CD4-positive, alpha-beta T cell treated with Interleukin-17A for 1 hour (primary cell): ENCODE results near the gene PHKA1.
"Not testable (repeated sequence)": the region's sequence is repeated elsewhere in the genome, so short reads cannot be mapped to it uniquely, and the experiment has no call there.

Experiments
- DNase-seq: peaks from one replicate; pipeline ENCODE4 v3.0.0-alpha.2; 2020

Gene PHKA1

DNA sequence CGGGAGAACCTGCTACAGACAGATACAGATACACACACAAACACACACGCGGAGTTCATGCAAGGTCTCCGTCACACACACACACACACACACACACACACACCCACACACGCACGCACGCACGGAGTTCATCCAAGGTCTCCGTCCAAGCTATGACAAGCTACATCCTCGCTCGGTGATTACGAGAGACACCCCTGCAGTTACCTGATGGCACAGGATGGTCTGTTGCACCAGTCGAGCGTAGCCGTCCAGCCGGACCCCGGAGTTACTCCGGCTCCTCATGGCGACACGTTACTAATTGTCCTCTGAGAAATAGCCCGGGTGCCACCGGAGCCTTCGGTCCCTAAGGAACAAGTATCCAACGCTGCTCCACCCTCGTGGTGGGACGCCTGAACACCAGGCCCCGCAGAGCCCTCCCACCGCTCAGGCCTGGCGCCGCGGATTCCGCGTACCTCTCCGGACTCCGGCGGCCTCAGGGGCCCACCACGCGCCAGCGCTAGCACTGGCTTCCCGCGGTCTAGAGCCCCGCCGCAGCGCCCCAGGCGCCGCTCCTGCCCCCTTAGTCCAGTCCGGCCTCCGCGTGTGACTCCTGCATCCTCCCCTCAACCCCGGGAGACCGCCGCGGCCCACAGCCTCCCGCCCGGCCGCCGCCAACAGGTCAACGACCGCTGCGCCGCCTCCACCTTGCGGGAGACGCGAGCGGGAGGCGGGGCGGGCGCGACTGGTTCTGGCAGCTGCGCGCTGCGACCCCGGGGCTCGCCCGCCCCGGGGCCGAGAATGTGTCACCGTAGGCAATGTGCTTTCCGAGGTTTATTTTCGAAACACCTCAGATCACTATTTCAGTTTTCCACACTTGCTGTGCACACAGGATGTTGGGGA lies at the start of gene PHKA1:
Gene PHKA1 (minus strand): TSS at position 708 of the 879 bp plus-strand sequence. CDS start 426 bp downstream, at position 282.
- peak; percentile 9 for DNase-seq

DNA sequence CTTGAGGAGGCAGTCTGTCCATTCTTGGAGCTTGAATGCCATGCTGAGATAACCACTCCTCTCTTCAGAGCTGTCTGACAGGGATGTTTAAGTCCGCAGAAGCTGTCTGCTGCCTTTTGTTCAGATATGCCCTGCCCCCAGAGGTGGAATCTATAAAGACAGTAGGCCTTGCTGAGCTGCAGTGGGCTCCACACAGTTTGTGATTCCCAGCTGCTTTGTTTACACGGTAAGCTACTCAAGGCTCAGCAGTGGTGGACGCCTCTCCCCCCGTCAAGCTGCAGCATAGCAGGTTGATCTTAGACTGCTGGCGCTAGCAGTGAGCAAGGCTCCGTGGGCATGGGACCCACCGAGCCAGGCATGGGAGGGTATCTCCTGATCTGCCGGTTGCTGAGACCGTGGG lies 46.3 kb upstream of the PHKA1 start:
- DNase-seq, result not testable (repeated sequence)

DNA sequence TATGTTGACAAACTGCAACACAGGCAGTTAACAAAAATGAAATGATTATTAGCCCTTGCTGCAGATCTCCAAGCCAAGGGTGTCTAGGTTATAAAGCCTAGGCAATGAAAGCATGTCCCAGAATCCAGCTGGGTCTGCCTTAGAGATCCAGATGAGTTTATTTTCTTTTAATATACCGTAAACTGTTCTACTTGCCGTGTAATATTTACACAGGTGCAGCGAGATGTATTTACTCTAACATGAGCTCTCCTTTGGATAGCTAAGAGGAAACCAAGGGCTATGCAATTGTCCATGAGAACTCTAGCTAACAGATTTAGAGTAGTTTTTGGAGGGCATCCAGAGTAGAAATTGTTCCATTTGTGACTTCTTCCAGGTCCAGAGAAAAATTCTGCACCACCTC lies 34.4 kb upstream of the PHKA1 start:
- DNase-seq, result not testable (repeated sequence)

DNA sequence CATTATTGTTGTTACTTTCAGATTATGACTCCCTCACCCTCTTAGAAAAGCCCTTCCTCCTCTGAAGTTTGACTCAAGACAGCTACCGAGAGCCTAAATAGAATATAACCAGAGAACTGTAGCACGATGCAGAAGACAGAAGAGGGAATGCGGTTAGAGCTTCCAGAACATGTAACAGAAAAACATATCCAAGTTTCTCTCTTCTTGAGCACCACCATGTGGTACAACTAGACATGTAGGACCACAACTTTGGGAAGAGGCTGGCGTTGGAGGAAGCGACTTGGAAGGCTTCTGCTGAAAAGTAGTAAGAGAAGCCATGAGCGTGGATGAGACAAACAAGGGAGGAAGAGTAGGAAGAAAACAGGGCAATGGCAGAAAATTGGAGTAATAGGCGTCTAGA lies 31.4 kb upstream of the PHKA1 start:
- not testable (repeated sequence) for DNase-seq

DNA sequence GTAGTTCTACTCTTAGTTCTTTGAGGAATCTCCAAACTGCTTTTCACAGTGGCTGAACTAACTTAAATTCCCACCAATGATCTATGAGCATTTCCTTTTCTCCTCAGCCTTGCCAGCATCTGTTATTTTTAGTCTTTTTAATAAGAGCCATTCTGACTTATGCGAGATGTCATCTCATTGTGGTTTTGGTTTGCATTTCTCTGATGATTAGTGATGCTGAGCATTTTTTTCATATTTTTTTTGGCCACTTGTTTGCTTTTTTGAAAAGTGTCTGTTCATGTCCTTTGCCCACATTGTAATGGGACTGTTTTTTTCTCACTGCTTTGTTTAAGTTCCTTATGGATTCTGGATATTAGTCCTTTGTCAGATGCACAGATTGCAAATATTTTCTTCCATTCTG lies 21.5 kb upstream of the PHKA1 start:
- DNase-seq, result no peak

DNA sequence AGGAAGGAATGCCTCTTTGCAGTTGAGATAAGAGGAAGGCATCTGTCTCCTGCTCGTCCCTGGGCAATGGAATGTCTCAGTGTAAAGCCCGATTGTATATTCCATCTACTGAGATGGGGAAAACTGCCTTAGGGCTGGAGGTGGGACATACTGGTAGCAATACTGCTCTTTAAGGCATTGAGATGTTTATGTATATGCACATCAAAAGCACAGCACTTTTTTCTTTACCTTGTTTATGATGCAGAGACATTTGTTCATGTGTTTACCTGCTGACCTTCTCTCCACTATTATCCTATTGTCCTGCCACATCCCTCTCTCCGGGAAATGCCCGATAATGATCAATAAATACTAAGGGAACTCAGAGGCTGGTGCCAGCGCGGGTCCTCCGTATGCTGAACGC lies 19.5 kb upstream of the PHKA1 start:
- not testable (repeated sequence) for DNase-seq

DNA sequence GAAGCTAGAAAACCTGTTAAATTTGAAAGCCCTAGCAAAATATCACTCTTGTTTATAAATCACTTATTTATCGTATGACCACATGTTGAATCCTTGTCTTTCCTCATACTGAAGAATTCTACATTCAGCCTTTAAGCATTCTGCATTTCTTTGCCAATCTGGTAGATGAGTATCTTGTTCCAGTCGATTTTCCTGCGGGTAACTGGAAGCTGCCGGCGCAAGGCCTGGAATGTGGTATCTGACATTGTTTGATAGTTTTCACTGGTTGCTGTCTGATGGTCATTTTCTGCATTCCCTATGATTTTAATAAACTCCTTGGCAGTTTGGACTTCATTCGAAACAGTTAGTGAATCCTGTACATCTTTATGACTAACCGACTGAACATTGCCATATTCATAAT lies 13.7 kb upstream of the PHKA1 start:
- no peak for DNase-seq

DNA sequence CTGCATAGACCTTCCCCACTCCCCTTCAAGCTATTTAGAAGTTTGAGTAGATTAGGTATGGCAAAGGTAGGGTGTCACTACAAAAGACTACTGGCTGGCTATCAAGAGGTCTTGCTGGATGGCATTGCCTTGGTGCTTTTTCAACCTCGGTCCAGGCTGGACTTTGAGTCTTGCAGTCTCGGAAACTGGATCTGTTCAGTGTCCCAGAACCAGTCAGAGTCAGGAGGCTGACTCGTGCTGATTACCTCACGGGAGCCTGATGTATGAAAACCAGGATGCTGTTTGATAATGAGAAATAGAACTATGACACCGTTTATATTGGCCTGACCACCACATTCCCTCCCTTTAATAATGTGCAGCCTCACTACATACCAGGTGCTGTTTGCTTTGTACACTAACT lies 2.7 kb upstream of the PHKA1 start:
- no peak for DNase-seq

DNA sequence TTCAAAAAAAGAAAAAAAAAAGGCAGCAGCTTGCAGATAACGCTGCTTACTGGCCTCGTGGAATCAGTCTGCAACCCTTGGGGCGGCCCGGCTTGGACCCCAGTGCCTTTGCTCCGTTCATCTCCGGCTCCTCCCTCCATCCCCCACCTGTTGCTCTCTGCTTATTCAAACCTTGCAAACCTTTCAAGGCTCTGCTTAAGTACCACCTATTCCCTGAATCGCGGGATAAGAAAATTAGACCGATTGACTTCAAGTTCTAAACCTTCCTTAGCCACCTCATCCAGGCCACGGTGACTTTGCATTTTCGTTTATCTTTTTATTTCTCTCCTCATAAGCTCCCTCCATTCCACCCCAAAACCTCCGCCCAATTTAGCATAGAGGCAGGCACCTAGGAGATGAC lies 1.4 kb upstream of the PHKA1 start:
- DNase-seq, result no peak

DNA sequence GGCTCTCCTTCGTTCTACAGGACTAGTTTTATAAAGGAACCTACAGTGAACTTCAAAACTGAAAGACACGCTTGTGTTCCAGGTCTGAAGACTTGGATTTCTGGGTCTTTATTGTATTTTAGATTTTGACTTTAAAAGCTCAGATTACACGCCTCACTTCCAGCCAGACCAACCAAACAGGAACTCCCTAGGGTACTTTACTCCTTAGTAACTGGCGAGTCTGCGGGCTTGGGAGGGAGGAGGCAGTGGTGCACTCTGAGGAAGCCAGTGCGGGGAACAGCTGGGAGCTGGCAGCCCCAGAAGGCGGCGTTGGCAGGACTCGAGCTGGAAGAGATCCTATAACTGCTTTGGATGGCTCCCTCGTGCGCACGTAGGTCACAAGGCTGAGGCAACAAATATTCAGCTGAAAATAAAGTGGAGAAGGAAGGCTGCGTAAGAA lies 391 bp upstream of the PHKA1 start:
- DNase-seq, result no peak

DNA sequence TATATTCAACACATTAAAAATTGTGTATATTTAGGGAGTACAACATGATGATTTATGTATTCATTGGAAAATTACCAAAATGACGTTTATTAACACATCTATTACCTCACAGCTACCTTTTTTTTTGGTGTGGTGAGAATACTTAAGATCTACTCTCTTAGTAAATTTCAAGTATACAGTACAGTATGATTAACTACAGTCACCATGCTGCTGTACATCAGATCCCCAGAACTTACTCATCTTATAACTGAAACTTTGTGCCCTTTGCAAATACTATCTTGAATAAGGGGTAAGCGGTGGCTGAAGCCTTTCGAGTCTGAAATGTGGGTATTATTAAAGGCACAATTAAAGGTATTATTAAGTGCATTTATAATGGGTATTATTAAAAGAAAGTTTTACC lies 976 bp downstream of the PHKA1 start:
- DNase-seq, result no peak

DNA sequence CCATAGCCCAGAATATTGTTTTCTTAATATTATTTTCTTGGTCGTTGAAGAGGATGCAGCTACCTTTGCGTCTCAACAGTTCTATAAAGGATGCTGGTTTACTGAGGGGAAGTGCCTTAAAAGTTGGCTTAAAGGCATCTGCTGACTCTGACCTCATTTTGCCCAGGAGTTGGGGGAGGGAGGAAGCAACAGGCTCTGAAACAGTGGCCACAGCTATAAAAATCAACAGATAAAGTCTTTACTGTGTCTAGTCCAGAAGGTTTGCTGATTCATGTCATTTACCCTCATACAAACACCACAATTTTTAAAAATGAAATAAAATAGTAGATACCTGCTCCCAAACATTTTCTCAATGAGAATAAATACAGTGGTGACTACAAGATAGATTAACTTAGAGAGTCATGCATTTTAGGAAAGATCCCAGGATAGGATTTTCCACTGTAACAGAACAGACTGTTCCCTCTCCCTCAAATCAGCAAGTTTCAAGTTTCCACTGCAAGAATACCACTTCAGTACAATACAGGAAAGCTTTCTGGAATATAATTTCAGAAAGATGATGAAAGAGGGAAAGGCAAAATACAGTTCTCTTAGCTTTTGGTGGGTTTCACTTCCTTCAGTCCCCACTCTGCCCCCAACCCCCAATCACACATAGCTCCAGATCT lies 1.9 kb downstream of the PHKA1 start:
- DNase-seq, result no peak

DNA sequence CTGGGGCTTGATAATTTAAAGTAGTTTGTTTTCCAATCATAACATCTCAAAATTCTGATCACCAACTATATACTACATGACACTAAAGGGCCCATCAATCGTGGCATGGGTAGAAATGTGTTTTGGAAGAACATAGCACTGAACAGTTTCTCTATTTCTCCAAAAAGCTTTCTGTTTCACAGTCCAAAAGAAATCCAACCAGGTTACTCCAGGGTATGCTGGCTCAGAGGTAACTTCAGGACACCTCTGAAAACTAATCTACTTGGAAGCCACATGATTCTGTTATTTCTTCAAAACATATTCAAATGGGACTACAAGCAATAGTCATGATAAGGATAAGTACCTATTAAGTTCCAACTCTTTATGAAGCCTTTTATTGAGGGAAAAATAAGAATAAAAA lies 8.3 kb downstream of the PHKA1 start:
- no peak for DNase-seq

DNA sequence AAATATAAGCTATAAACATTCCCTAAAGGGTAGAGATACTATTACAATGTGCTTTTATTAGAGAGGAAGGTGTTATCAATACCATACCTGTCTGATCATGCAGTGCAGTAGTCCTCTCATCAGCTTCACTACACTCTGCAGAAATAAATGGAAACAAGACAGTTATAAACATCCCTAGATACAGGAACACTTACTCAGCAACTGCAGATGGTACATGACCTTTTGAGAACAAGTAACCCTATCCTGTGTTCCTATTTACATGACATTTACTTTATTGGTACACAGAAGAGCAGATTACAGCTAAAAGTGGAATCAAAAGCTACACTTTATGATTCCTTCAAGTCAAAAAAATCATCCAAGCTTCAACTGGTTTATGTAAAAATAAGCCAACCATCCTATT lies 9.0 kb downstream of the PHKA1 start:
- no peak for DNase-seq

DNA sequence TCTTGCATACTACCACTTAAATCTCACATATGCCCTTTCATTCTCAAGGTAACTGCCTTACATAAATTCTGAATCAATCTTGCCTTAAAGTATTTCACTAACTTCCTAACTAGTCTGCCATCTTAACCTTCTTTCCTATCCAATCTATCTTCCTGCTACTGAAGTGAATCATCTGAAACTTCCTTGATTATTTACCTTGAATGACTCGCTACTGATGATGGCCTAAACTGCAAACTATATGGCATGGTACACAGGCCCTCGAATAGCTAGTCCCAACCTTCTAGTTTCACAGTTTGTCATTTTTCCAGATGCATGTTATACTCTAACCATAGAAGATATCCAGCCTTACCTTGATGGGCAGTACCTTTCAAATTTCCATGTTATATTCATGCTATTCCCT lies 19.9 kb downstream of the PHKA1 start:
- no peak for DNase-seq

DNA sequence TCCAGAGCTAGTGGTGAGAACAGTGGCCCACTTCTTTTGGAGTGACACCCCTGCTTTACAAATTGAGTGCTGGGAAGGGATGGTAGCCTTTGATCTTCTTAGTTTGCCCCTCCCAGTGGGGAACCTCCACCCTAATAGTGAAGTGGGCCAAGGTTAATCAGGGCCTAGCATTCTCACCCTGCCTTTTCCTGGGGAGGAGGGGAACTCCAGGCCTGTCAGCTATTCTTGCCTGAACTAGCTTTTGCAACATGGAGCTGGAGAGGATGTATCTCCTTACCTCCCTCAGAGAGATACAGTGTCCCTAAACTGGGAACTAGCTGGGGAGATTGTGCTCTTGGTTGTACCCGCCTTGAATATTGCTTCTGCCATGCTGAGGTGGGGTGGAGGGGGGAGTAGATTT lies 20.6 kb downstream of the PHKA1 start:
- no peak for DNase-seq

DNA sequence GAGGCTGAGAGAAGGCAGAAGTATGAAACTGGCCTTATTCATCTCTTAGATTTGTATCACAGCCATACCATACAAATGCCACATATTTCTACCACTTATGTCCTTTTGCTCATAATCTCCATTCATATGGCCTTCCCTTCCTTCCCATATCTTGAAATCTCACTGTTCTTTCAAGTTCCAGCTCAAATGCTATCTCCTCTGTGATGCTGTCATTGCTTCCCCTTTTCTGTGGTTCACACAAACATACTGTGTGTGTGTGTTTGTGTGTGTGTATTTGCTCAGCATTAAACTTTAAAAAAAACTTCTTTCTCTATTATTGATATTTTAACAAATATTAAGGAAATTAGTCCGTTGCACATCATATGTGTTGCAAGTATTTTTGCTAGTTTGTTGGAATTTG lies 26.7 kb downstream of the PHKA1 start:
- no peak for DNase-seq

DNA sequence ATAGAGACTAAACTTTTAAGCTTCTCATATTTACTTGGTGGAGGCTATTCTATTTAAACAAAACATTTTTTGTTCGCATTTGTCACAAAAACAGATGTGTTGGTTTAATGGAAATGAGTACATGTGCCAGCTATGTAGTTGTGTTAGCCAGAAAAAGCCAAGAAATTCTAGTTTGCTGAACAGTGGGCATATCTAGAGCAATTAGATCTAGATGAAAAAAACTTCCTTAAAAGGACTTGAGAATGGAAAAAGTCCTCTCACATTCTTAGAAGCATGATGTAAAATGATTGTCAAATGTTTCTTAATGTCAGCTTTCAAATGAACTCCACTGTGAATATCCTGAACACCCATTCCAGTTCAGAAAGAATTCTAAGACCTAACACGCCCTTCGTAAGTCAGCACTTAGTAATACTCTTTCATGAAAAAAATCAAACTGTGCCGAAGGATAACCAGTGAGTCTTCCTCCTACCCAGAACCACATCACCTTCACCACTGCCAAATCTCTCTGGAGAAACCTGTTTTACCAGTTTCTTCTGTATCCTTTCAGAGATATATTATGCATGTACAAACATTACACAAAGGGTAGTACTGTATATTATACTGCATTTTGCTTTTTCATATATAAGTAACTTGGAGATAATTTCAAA lies 28.2 kb downstream of the PHKA1 start:
- no peak for DNase-seq

DNA sequence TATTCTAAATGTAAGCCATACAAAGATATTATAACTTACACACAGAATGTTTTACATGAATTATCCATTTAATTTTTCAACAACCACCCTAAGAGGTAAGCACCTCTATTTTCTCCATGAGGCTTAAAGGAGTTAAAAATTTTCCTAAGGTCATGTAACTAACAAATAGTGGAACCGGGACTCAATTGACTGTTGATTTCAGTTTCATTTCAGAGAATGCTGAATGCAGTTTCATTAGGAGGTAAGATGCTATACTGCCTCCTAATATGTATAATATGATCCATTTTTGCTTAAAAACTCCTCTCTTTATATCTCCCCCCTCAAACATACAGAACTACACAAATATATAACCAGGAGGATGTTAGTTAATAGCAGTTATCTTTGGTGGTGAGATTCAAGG lies 29.1 kb downstream of the PHKA1 start:
- DNase-seq, result no peak

DNA sequence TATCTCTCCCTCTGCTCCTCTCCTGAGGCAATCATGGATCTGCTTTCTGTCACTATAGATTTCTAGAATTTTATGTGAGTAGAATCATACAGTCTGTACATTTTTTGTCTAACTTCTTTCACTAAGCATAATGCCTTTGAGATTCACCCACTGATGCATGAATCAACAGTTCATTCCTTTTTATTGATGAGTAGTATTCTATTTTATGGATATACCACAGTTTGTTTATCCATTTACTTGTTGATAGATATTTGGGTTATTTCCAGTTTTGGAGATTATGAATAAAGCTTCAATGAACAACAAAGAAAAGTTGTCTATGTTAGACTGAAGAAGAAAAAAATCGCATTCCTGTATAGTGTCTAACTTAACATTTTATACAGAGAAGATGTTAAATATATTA lies 30.5 kb downstream of the PHKA1 start:
- DNase-seq, result no peak

DNA sequence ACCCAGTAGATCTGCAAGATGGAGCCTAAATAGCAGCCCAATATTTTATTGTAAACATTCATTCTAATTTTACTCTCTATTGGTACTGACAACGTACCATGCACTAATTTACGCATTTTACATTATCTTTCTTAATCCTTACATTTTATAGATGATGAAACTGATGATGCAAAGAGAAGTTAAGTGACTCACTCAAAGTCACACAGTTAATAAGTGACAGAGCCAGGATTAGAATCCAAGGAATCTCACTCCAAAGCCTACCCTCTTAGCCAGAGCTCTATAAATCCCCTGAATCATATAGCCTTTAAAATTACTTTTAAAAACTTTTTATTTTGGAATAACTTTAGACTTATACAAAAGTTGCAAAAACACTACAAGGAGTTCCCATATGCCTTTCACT lies 37.6 kb downstream of the PHKA1 start:
- DNase-seq, result no peak

DNA sequence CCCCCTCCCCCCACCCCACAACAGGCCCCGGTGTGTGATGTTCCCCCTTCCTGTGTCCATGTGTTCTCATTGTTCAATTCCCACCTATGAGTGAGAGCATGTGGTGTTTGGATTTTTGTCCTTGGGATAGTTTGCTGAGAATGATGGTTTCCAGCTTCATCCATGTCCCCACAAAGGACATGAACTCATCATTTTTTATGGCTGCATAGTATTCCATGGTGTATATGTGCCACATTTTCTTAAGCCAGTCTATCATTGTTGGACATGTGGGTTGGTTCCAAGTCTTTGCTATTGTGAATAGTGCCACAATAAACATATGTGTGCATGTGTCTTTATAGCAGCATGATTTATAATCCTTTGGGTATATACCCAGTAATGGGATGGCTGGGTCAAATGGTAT lies 40.2 kb downstream of the PHKA1 start:
- not testable (repeated sequence) for DNase-seq

DNA sequence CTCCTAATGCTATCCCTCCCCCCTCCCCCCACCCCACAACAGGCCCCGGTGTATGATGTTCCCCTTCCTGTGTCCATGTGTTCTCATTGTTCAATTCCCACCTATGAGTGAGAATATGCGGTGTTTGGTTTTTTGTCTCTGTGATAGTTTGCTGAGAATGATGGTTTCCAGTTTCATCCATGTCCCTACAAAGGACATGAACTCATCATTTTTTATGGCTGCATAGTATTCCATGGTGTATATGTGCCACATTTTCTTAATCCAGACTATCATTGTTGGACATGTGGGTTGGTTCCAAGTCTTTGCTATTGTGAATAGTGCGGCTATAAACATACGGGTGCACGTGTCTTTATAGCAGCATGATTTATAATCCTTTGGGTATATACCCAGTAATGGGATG lies 44.6 kb downstream of the PHKA1 start:
- not testable (repeated sequence) for DNase-seq

DNA sequence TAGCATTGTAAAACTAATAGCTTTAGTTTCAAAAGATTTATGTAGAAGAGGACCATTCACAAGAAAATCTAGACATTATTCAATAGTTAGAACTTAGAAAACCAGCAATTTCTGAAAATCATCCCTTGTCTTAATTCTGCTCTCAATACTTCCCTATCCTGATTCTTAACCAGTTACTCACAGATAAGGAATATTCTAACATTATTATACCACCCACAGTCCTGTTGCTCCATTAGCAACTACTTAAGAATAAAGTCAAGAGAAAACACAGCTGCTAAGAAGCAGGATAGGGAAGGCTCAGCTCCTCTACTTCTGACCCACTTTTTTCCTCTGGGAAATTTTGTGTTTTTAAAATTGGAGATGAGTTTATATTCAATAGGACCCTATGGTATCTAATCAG lies 47.7 kb downstream of the PHKA1 start:
- no peak for DNase-seq
